Right atrium auricular region (tissue), 2 donors: ENCODE data around the gene MISP3. TPM values are rescaled to one million over a fixed set of nuclear protein-coding genes. Genes with fewer than 3 reads are reported as not detected.

Experiments used
- DNase-seq: peaks from one replicate; pipeline ENCODE4 v3.0.0-alpha.2; 2019; ENCODE audit warnings: low spot score
- H3K27ac ChIP-seq, 2 donors: fragments of 200-600 bp; sonication (generic); 1 replicate in 1 of 2; 2 replicates in 1 of 2; pipeline ENCODE4 v1.5.1; 2016 to 2019
- H3K27me3 ChIP-seq, 2 donors: fragments of 200-600 bp; sonication (generic); one replicate each; pipeline versions ENCODE4 v1.5.1 to v1.6.0; 2017 to 2019
- H3K36me3 ChIP-seq: fragments of 200-600 bp; sonication (generic); one replicate; pipeline ENCODE4 v1.5.1; 2016
- H3K4me1 ChIP-seq, 2 donors: fragments of 200-600 bp; sonication (generic); one replicate each; pipeline versions ENCODE4 v1.5.1 to v1.6.0; 2017 to 2019
- H3K4me3 ChIP-seq, 2 donors: fragments of 200-600 bp; sonication (generic); 1 replicate in 1 of 2; 2 replicates in 1 of 2; pipeline ENCODE4 v1.5.1; 2017 to 2019; ENCODE audit warnings: mild to moderate bottlenecking in 1 of 2, moderate library complexity in 1 of 2
- H3K9me3 ChIP-seq, 2 donors: fragments of 200-600 bp; sonication (generic); one replicate each; pipeline ENCODE4 v1.5.1; 2019
- CTCF ChIP-seq, 2 donors: fragments of 200-600 bp; sonication (generic); IDR thresholded peaks; one replicate each; pipeline ENCODE4 v1.5.1; 2019; ENCODE audit warnings: antibody characterized with exemption in 2 of 2
- total RNA-seq, 2 donors: library from RNA; depleted of rRNA; stranded (reverse); fragments of >200 nt; gene quantifications; one replicate each; pipeline ENCODE4 v1.1.0, GENCODE V29; 2016

Gene MISP3
- total RNA-seq, 2 donors from 2014 or later = 8.7 to 12.1 TPM

- H3K4me1 ChIP-seq = peaks cover 0 to 46% of the 10 kb centered on the region in 2 donors
- H3K4me3 ChIP-seq = no peak overlapping the region
- H3K27ac ChIP-seq = peak overlapping the region; percentile 79 to 91
- no peak for TF ChIP-seq CTCF (IDR thresholded peaks at IDR 0.05)
- no peaks in the 10 kb centered on the region for H3K27me3 ChIP-seq
- H3K36me3 ChIP-seq = peaks cover 26% of the 10 kb centered on the region
- no peaks in the 10 kb centered on the region for H3K9me3 ChIP-seq
- no peak for DNase-seq
Observed at GRCh38 chr19:14107581-14108461, 35.2 kb downstream of the MISP3 start.

GRCh38 chr19:14110650-14111049 is 38.1 kb downstream of the MISP3 start:
- H3K27ac ChIP-seq = peak overlapping the region; percentile 62 to 91
- no peaks in the 10 kb centered on the region for H3K27me3 ChIP-seq
- peaks cover 12% of the 10 kb centered on the region for H3K36me3 ChIP-seq
- H3K4me1 ChIP-seq = peaks cover 0 to 71% of the 10 kb centered on the region in 2 donors
- H3K9me3 ChIP-seq = no peaks in the 10 kb centered on the region
- DNase-seq = no peak
- no peak overlapping the region for H3K4me3 ChIP-seq
- TF ChIP-seq CTCF (IDR thresholded peaks at IDR 0.05) = no peak

- Histone ChIP-seq H3K4me3 (no peak overlapping the region), H3K9me3 (no peaks in the 10 kb centered on the region), H3K27ac (peak overlapping the region; percentile 92 to 96), H3K27me3 (no peaks in the 10 kb centered on the region), H3K4me1 (peaks cover 0 to 79% of the 10 kb centered on the region in 2 donors), H3K36me3 (peaks cover 4% of the 10 kb centered on the region)
- TF ChIP-seq CTCF (IDR thresholded peaks at IDR 0.05) = no peak
- DNase-seq = no peak
Observed at GRCh38 chr19:14111486-14111885, 38.9 kb downstream of the MISP3 start.

- Histone ChIP-seq H3K9me3 (no peaks in the 10 kb centered on the region), H3K4me1 (peaks cover 0 to 80% of the 10 kb centered on the region in 2 donors), H3K27ac (peak overlapping the region; percentile 92 to 96), H3K4me3 (peak overlapping the region; percentile 15 to 35), H3K36me3 (peaks cover 4% of the 10 kb centered on the region), H3K27me3 (no peaks in the 10 kb centered on the region)
- DNase-seq = peak; percentile 67
- no peak for TF ChIP-seq CTCF (IDR thresholded peaks at IDR 0.05)
Observed at GRCh38 chr19:14112051-14112808, 39.6 kb downstream of the MISP3 start.

GRCh38 chr19:14112809-14113385 is 40.3 kb downstream of the MISP3 start:
- DNase-seq = peak; percentile 64
- Histone ChIP-seq H3K4me3 (peak overlapping the region; percentile 15 to 35), H3K27me3 (no peaks in the 10 kb centered on the region), H3K9me3 (no peaks in the 10 kb centered on the region), H3K27ac (peak overlapping the region; percentile 92 to 96), H3K36me3 (peaks cover 4% of the 10 kb centered on the region), H3K4me1 (peaks cover 0 to 73% of the 10 kb centered on the region in 2 donors)
- TF ChIP-seq CTCF (IDR thresholded peaks at IDR 0.05) = no peak
